VCaP (cell line): ENCODE results near the gene APEH.

ENCODE experiments used
- H3K27ac ChIP-seq: fragments of 450-650 bp; 2 replicates; pipeline ENCODE4 v1.5.1; 2017
- CTCF ChIP-seq: fragments of 450-650 bp; conservative IDR thresholded peaks from 2 replicates; pipeline ENCODE4 v1.5.1; 2017; ENCODE audit warnings: mild to moderate bottlenecking, moderate library complexity

APEH gene

GRCh38 chr3:49732597-49732996 is 58.4 kb downstream of the APEH start:
- no peak for TF ChIP-seq CTCF
- H3K27ac ChIP-seq: no peak overlapping the region

- no peak overlapping the region for H3K27ac ChIP-seq
- no peak for TF ChIP-seq CTCF
These were observed 59.4 kb downstream of the APEH start for GRCh38 chr3:49733551-49733950.
